SK-N-SH (cell line): ENCODE data around the gene FBXO2. TPM values are rescaled to one million over a fixed set of nuclear protein-coding genes. Genes with fewer than 3 reads are reported as not detected.

ENCODE experiments used
- CTCF ChIA-PET: fragments of 300-600, 350-600 bp; formaldehyde crosslinking; extraction: SDS; loops from one replicate; lab custom pipeline; 2021; lab: Yijun Ruan, JAX
- POLR2A ChIA-PET: fragments of 350-600 bp; sonication (Branson Sonifier 250); formaldehyde crosslinking; extraction: SDS; loops from one replicate; lab custom pipeline; 2020; ENCODE audit warnings: antibody characterized with exemption, inconsistent platforms; lab: Yijun Ruan, JAX
- DNase-seq: peaks from one replicate; pipeline ENCODE4 v3.0.0; 2012
- H2AFZ ChIP-seq: fragments of 200-600 bp; sonication (generic); 2 replicates; pipeline ENCODE4 v1.8.1; 2016; ENCODE audit warnings: antibody characterized with exemption, mild to moderate bottlenecking, low read depth
- H3F3A ChIP-seq: fragments of 200-600 bp; sonication (generic); replicated peaks from 2 replicates; pipeline ENCODE3; 2016; ENCODE audit warnings: antibody characterized with exemption, mild to moderate bottlenecking; ENCODE audit not compliant: insufficient read depth
- H3K27ac ChIP-seq, 2 experiments: fragments of 200-500 bp in 1 of 2; fragments of 200-600 bp in 1 of 2; sonication (Bioruptor generic) in 1 of 2; sonication (generic), shearing (Covaris generic) in 1 of 2; 2 replicates each; pipeline versions ENCODE4 v1.5.1 to v1.6.1; 2014 to 2016; ENCODE audit warnings: low read depth in 2 of 2, inconsistent platforms in 1 of 2, low read length in 1 of 2, mild to moderate bottlenecking in 1 of 2, mixed read lengths in 1 of 2
- H3K27me3 ChIP-seq: fragments of 200-600 bp; sonication (generic), shearing (Covaris generic); 2 replicates; pipeline ENCODE4 v1.6.1; 2016; ENCODE audit warnings: mixed run types; ENCODE audit not compliant: insufficient read depth
- H3K36me3 ChIP-seq, 2 experiments: fragments of 200-500 bp in 1 of 2; fragments of 200-600 bp in 1 of 2; sonication (Bioruptor generic) in 1 of 2; sonication (generic) in 1 of 2; replicated peaks in 1 of 2; 2 replicates each; pipeline versions ENCODE3 to v1.5.1; 2014 to 2016; ENCODE audit warnings: low read length in 1 of 2, mild to moderate bottlenecking in 1 of 2; ENCODE audit not compliant: insufficient read depth in 2 of 2, control insufficient read depth in 1 of 2
- H3K4me1 ChIP-seq, 2 experiments: fragments of 200-500 bp in 1 of 2; fragments of 200-600 bp in 1 of 2; sonication (Bioruptor generic) in 1 of 2; sonication (generic), shearing (Covaris generic) in 1 of 2; 2 replicates each; pipeline versions ENCODE4 v1.5.1 to v1.6.1; 2014 to 2016; ENCODE audit warnings: low read depth in 1 of 2, low read length in 1 of 2, mixed run types in 1 of 2; ENCODE audit not compliant: insufficient read depth in 2 of 2, control insufficient read depth in 1 of 2
- H3K4me2 ChIP-seq: fragments of 200-600 bp; sonication (generic), shearing (Covaris generic); 2 replicates; pipeline ENCODE4 v1.6.1; 2017; ENCODE audit warnings: mixed run types
- H3K4me3 ChIP-seq, 2 experiments: fragments of 200-500 bp in 1 of 2; fragments of 200-600 bp in 1 of 2; sonication (Bioruptor generic) in 1 of 2; sonication (generic), shearing (Covaris generic) in 1 of 2; 2 replicates each; pipeline versions ENCODE4 v1.5.1 to v1.8.1; 2014 to 2016; ENCODE audit warnings: low read depth in 2 of 2, inconsistent platforms in 1 of 2, low read length in 1 of 2, mild to moderate bottlenecking in 1 of 2, mixed read lengths in 1 of 2, moderate library complexity in 1 of 2
- H3K79me2 ChIP-seq: fragments of 200-600 bp; sonication (generic); 2 replicates; pipeline ENCODE4 v1.8.1; 2017; ENCODE audit warnings: mild to moderate bottlenecking; ENCODE audit not compliant: insufficient read depth
- H3K9ac ChIP-seq: fragments of 200-600 bp; sonication (generic); 2 replicates; pipeline ENCODE4 v1.6.1; 2017; ENCODE audit warnings: mixed run types
- H3K9me2 ChIP-seq: fragments of 200-600 bp; sonication (generic); 2 replicates; pipeline ENCODE4 v1.6.1; 2017; ENCODE audit warnings: mixed run types
- H3K9me3 ChIP-seq: fragments of 200-600 bp; sonication (generic); 2 replicates; pipeline ENCODE4 v1.6.1; 2017; ENCODE audit warnings: mixed run types, mild to moderate bottlenecking, moderate library complexity
- H4K20me1 ChIP-seq: fragments of 200-600 bp; sonication (generic); 2 replicates; pipeline ENCODE4 v1.6.1; 2017; ENCODE audit warnings: mild to moderate bottlenecking, mixed run types; ENCODE audit not compliant: insufficient read depth
- CHD2 ChIP-seq: fragments of 150-350 bp; IDR thresholded peaks from 2 replicates; pipeline ENCODE4 v1.6.1; 2018; ENCODE audit warnings: low read length; ENCODE audit not compliant: partially characterized antibody
- ELF1 ChIP-seq: IDR thresholded peaks from 2 replicates; pipeline ENCODE4 v1.4.0; 2012
- FOSL2 ChIP-seq: IDR thresholded peaks from 2 replicates; pipeline ENCODE4 v1.4.0; 2012; ENCODE audit warnings: low read depth, mild to moderate bottlenecking, moderate library complexity, borderline replicate concordance
- JUND ChIP-seq: IDR thresholded peaks from 2 replicates; pipeline ENCODE4 v1.4.0; 2012
- MEF2A ChIP-seq: IDR thresholded peaks from 2 replicates; pipeline ENCODE4 v1.4.0; 2012; ENCODE audit warnings: low read depth, borderline replicate concordance
- NFIC ChIP-seq: IDR thresholded peaks from 2 replicates; pipeline ENCODE4 v1.4.0; 2012; ENCODE audit warnings: borderline replicate concordance
- REST ChIP-seq: IDR thresholded peaks from 2 replicates; pipeline ENCODE4 v1.6.1; 2012; ENCODE audit warnings: mild to moderate bottlenecking, low read depth, low read length, moderate library complexity
- RFX5 ChIP-seq: IDR thresholded peaks from 2 replicates; pipeline ENCODE4 v1.6.1; 2012; ENCODE audit warnings: mild to moderate bottlenecking, improper control_type of control experiment, low read length
- RXRA ChIP-seq: IDR thresholded peaks from 2 replicates; pipeline ENCODE4 v1.4.0; 2012; ENCODE audit warnings: low read depth, mild to moderate bottlenecking, borderline replicate concordance
- TAF1 ChIP-seq: IDR thresholded peaks from 2 replicates; pipeline ENCODE4 v1.6.1; 2012; ENCODE audit warnings: low read depth, mild to moderate bottlenecking, low read length, moderate library complexity, borderline replicate concordance
- TCF12 ChIP-seq: IDR thresholded peaks from 2 replicates; pipeline ENCODE4 v1.4.0; 2012
- WGBS: methylation state at CpG from one replicate; pipeline ENCODE4 v1.1.6; 2017; ENCODE audit warnings: low lambda C conversion rate; 5-methylcytosine and 5-hydroxymethylcytosine counted together
- polyA plus RNA-seq, 3 experiments: library from polyadenylated mRNA; depleted of rRNA; stranded (reverse); fragments of >200 nt; gene quantifications; 2 replicates each; pipeline ENCODE4 v1.2.3, GENCODE V29; 2012
- TF ChIP-seq, protein P1 (sequence below): IDR thresholded peaks from 2 replicates; pipeline ENCODE4; 2012
- TF ChIP-seq, protein P2 (sequence below): IDR thresholded peaks from 2 replicates; pipeline ENCODE4 v1.4.0; 2012; ENCODE audit warnings: low read depth

The FBXO2 gene
- polyA plus RNA-seq, 1 of the 3 experiments (the other 2 are of a cell fraction): 21.7 TPM

- Histone ChIP-seq H3F3A (no peaks in the 10 kb centered on the region), H3K27me3 (peaks cover 8% of the 10 kb centered on the region; the same call in 1 of the 2 replicates), H2AFZ (no peak overlapping the region), H3K4me1 (peaks cover 0 to 9% of the 10 kb centered on the region in 2 experiments; a peak in 1 of 4 replicates), H3K79me2 (no peaks in the 10 kb centered on the region), H3K4me2 (no peak overlapping the region), H3K9me3 (no peaks in the 10 kb centered on the region), H3K9me2 (no peaks in the 10 kb centered on the region), H3K36me3 (no peaks in the 10 kb centered on the region), H3K27ac (no peak overlapping the region), H4K20me1 (no peaks in the 10 kb centered on the region), H3K4me3 (no peak overlapping the region), H3K9ac (no peak overlapping the region)
- 14% methylated on average over 4 of the region's 5 CpGs for WGBS
- ChIA-PET POLR2A (interaction anchor here (1.5 kb wide), 1 partner anchor 159 kb away, joined by 7 read pairs; the partner anchor contains the start of gene DISP3), CTCF (interaction anchor here (0.8 to 5.5 kb wide), 16 partner anchors 7 to 601 kb away, joined by 3 to 34 read pairs (median 4); partner anchors contain the start of gene DISP3)
- no peak for DNase-seq
- TF ChIP-seq REST (no peak), RXRA (no peak)
Measured at GRCh38 chr1:11638121-11638520, 16.1 kb downstream of the FBXO2 start.

- TF ChIP-seq RFX5 (no peak), NFIC (no peak), ELF1 (no peak), CHD2 (no peak), TCF12 (no peak), FOSL2 (no peak), REST (no peak), JUND (no peak), TAF1 (no peak), MEF2A (no peak)
- TF ChIP-seq, protein P1, sequence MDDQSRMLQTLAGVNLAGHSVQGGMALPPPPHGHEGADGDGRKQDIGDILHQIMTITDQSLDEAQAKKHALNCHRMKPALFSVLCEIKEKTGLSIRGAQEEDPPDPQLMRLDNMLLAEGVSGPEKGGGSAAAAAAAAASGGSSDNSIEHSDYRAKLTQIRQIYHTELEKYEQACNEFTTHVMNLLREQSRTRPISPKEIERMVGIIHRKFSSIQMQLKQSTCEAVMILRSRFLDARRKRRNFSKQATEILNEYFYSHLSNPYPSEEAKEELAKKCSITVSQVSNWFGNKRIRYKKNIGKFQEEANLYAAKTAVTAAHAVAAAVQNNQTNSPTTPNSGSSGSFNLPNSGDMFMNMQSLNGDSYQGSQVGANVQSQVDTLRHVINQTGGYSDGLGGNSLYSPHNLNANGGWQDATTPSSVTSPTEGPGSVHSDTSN: no peak
- TF ChIP-seq, protein P2, sequence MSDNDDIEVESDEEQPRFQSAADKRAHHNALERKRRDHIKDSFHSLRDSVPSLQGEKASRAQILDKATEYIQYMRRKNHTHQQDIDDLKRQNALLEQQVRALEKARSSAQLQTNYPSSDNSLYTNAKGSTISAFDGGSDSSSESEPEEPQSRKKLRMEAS: no peak
- no peaks in the 10 kb centered on the region for H3K9me2 ChIP-seq
- no peak overlapping the region for H2AFZ ChIP-seq
- no peak for DNase-seq
- peaks cover 8% of the 10 kb centered on the region; the same call in 1 of the 2 replicates for H3K27me3 ChIP-seq
- no peak overlapping the region for H3K4me2 ChIP-seq
- no peaks in the 10 kb centered on the region for H3K9me3 ChIP-seq
- 68% methylated on average over 11 of the region's 11 CpGs for WGBS
- POLR2A ChIA-PET: interaction anchor here (0.5 kb wide), 1 partner anchor 398 kb away, joined by 3 read pairs; no protein-coding TSS in a partner anchor
- H3F3A ChIP-seq: no peaks in the 10 kb centered on the region
- H3K27ac ChIP-seq: no peak overlapping the region
- H3K36me3 ChIP-seq: no peaks in the 10 kb centered on the region
- H3K79me2 ChIP-seq: no peaks in the 10 kb centered on the region
- CTCF ChIA-PET: interaction anchor here (0.8 to 5.5 kb wide), 14 partner anchors 8 to 597 kb away, joined by 3 to 34 read pairs (median 3); partner anchors contain the start of gene DISP3
- H4K20me1 ChIP-seq: no peaks in the 10 kb centered on the region
- H3K9ac ChIP-seq: no peak overlapping the region
- H3K4me3 ChIP-seq: no peak overlapping the region
- H3K4me1 ChIP-seq: peaks cover 0 to 12% of the 10 kb centered on the region in 2 experiments; a peak in 1 of 4 replicates
Measured at GRCh38 chr1:11634365-11635192, 19.6 kb downstream of the FBXO2 start.
